ENCODE results near the gene NEK9. TPM values are rescaled to one million over a fixed set of nuclear protein-coding genes. Genes with fewer than 3 reads are reported as not detected.
A peak's percentile ranks its signal among the peaks of the same experiment; 100 is the strongest.

NEK9 gene
- total RNA-seq, 1 donor from 2014 or later: 78.1 TPM

- H3K4me3 ChIP-seq: peak within 1 kb of the TSS; percentile 70
- peaks cover 13% of the 10 kb centered on the region for H3K4me1 ChIP-seq
- peak within 1 kb of the TSS; percentile 93 for H3K27ac ChIP-seq
- no peaks in the 10 kb centered on the region for H3K27me3 ChIP-seq
- peak; percentile 93 for DNase-seq
- peak; percentile 94 for ATAC-seq
- H3K36me3 ChIP-seq: no peaks in the 10 kb centered on the region
- H3K9me3 ChIP-seq: no peaks in the 10 kb centered on the region
- TF ChIP-seq CTCF (IDR thresholded peaks at IDR 0.05): no peak
- intact Hi-C loops (cut with DNase I): no loop called here
These were observed 75.8 kb downstream of the NEK9 start, which contains the start of gene MLH3 for GRCh38 chr14:75050852-75051555. TSS of gene MLH3 (minus strand) at chr14:75051467. CDS start at chr14:75049655, 1,812 bp downstream.

- DNase-seq (no peak), ATAC-seq (no peak)
- Histone ChIP-seq H3K36me3 (no peaks in the 10 kb centered on the region), H3K9me3 (no peaks in the 10 kb centered on the region), H3K27me3 (no peaks in the 10 kb centered on the region), H3K4me3 (peak overlapping the region; percentile 70), H3K4me1 (peaks cover 20% of the 10 kb centered on the region), H3K27ac (peak overlapping the region; percentile 93)
- no peak for TF ChIP-seq CTCF (IDR thresholded peaks at IDR 0.05)
- intact Hi-C loops (cut with DNase I): no loop called here
These were observed 77.1 kb downstream of the NEK9 start for GRCh38 chr14:75049731-75050201.

GRCh38 chr14:75049136-75049535 is 77.7 kb downstream of the NEK9 start:
- H3K4me1 ChIP-seq: peaks cover 25% of the 10 kb centered on the region
- H3K36me3 ChIP-seq: no peaks in the 10 kb centered on the region
- no peaks in the 10 kb centered on the region for H3K9me3 ChIP-seq
- peak overlapping the region; percentile 93 for H3K27ac ChIP-seq
- intact Hi-C loops (cut with DNase I): no loop called here
- peak overlapping the region; percentile 70 for H3K4me3 ChIP-seq
- TF ChIP-seq CTCF (IDR thresholded peaks at IDR 0.05): no peak
- ATAC-seq (no peak), DNase-seq (no peak)
- no peaks in the 10 kb centered on the region for H3K27me3 ChIP-seq

- H3K27ac ChIP-seq: no peak overlapping the region
- ATAC-seq: no peak
- no peak for TF ChIP-seq CTCF (IDR thresholded peaks at IDR 0.05)
These were observed 78.7 kb downstream of the NEK9 start for GRCh38 chr14:75048101-75048500.

GRCh38 chr14:75047506-75047905 is 79.3 kb downstream of the NEK9 start:
- H3K4me1 ChIP-seq: peaks cover 25% of the 10 kb centered on the region
- intact Hi-C loops (cut with DNase I): no loop called here

More at GRCh38 chr14:75048101-75048500, 78.7 kb downstream of the NEK9 start:
- intact Hi-C loops (cut with DNase I): no loop called here
- Histone ChIP-seq H3K4me3 (no peak overlapping the region), H3K9me3 (no peaks in the 10 kb centered on the region), H3K4me1 (peaks cover 25% of the 10 kb centered on the region), H3K27me3 (no peaks in the 10 kb centered on the region), H3K36me3 (no peaks in the 10 kb centered on the region)
- no peak for DNase-seq

More at GRCh38 chr14:75047506-75047905, 79.3 kb downstream of the NEK9 start:
- H3K27ac ChIP-seq: no peak overlapping the region
- H3K27me3 ChIP-seq: no peaks in the 10 kb centered on the region
- H3K9me3 ChIP-seq: no peaks in the 10 kb centered on the region
- H3K4me3 ChIP-seq: no peak overlapping the region
- TF ChIP-seq CTCF (IDR thresholded peaks at IDR 0.05): no peak
- H3K36me3 ChIP-seq: no peaks in the 10 kb centered on the region
- ATAC-seq (no peak), DNase-seq (no peak)
